K562 (cell line): ENCODE results near the gene ZDHHC17.

ENCODE experiments used
- FOXK2 ChIP-seq, 2 experiments: fragments of 450-650 bp; IDR thresholded peaks in 1 of 2; conservative IDR thresholded peaks in 1 of 2; 2 replicates each; pipeline ENCODE4 v1.6.1; 2016; ENCODE audit warnings: low read depth in 2 of 2, mild to moderate bottlenecking in 1 of 2
- IRF2 ChIP-seq: sonication (generic); formaldehyde crosslinking; IDR thresholded peaks from 2 replicates; pipeline ENCODE4 v1.8.1; 2022; ENCODE audit warnings: mild to moderate bottlenecking, missing genetic modification reagents
- POLR2A ChIP-seq: fragments of 450-650 bp; conservative IDR thresholded peaks from 2 replicates; pipeline ENCODE4 v1.6.1; 2016
- POLR2B ChIP-seq: fragments of 450-650 bp; IDR thresholded peaks from 2 replicates; pipeline ENCODE4 v1.6.1; 2018; ENCODE audit warnings: low read depth; ENCODE audit not compliant: partially characterized antibody
- TF ChIP-seq, protein P1 (sequence below): sonication (generic); formaldehyde crosslinking; IDR thresholded peaks from 2 replicates; pipeline ENCODE4 v1.5.0; 2020; ENCODE audit warnings: missing genetic modification reagents

DNA sequence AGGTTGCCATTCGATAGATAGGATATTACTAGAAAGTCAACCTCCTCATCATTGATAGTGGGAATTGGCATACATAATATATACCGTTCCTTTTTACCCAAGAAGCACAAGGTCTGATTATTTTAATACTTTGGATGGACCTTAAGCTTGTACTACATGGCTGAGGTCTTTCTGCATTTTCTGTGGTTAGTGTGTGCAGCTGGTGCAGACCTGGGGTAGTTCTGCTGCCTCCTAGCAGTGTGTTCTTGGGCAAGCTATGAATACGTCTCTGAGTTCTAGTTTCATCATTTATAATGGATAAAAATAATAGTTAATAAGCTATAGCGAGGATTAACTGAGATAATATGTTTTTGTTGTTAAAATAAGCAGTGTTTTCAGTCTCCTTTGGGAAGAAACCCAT, 2.2 kb downstream of the ZDHHC17 start:
- no peak for TF ChIP-seq POLR2B
- no peak for TF ChIP-seq FOXK2 (conservative IDR thresholded peaks at IDR 0.05 in 1 of 2, IDR thresholded peaks at IDR 0.05 in 1 of 2; ENCODE audit: low read depth in 2 of 2)
- TF ChIP-seq IRF2 (CRISPR knock-in tag) = no peak
- no peak for TF ChIP-seq POLR2A
- TF ChIP-seq, protein P1, sequence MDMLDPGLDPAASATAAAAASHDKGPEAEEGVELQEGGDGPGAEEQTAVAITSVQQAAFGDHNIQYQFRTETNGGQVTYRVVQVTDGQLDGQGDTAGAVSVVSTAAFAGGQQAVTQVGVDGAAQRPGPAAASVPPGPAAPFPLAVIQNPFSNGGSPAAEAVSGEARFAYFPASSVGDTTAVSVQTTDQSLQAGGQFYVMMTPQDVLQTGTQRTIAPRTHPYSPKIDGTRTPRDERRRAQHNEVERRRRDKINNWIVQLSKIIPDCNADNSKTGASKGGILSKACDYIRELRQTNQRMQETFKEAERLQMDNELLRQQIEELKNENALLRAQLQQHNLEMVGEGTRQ = no peak
